HEK293T (cell line): Measurements from ENCODE around the gene CNTN3.

Experiments
- CTCF ChIA-PET: fragments of 350-600 bp; formaldehyde crosslinking; extraction: SDS; loops from one replicate; lab custom pipeline; 2021; ENCODE audit warnings: antibody characterized with exemption, inconsistent platforms; lab: Yijun Ruan, JAX
- POLR2A ChIA-PET: fragments of 350-600 bp; formaldehyde crosslinking; extraction: SDS; loops from one replicate; lab custom pipeline; 2020; ENCODE audit warnings: antibody characterized with exemption, inconsistent platforms; lab: Yijun Ruan, JAX
- DNase-seq: peaks from one replicate; pipeline ENCODE4 v3.0.0; 2012; ENCODE audit warnings: mixed read lengths; ENCODE audit errors: extremely low spot score
- ARNT ChIP-seq: fragments of 450-650 bp; IDR thresholded peaks from 2 replicates; pipeline ENCODE4 v1.6.1; 2017; ENCODE audit warnings: mild to moderate bottlenecking
- BHLHE40 ChIP-seq: fragments of 450-650 bp; IDR thresholded peaks from 2 replicates; pipeline ENCODE4 v1.6.1; 2016; ENCODE audit warnings: mild to moderate bottlenecking, moderate library complexity, borderline replicate concordance
- CTBP1 ChIP-seq: fragments of 450-650 bp; IDR thresholded peaks from 2 replicates; pipeline ENCODE4 v1.6.1; 2016; ENCODE audit warnings: borderline replicate concordance
- ELF4 ChIP-seq: fragments of 450-650 bp; IDR thresholded peaks from 2 replicates; pipeline ENCODE4 v1.6.1; 2017; ENCODE audit warnings: antibody characterized with exemption
- FOXA1 ChIP-seq: fragments of 450-650 bp; IDR thresholded peaks from 2 replicates; pipeline ENCODE4 v1.6.1; 2016; ENCODE audit warnings: mild to moderate bottlenecking
- FOXK2 ChIP-seq: fragments of 450-650 bp; IDR thresholded peaks from 2 replicates; pipeline ENCODE4 v1.6.1; 2016; ENCODE audit warnings: mild to moderate bottlenecking
- FOXM1 ChIP-seq: fragments of 450-650 bp; IDR thresholded peaks from 2 replicates; pipeline ENCODE4 v1.6.1; 2017; ENCODE audit warnings: mild to moderate bottlenecking, borderline replicate concordance
- HDGF ChIP-seq: fragments of 450-650 bp; IDR thresholded peaks from 2 replicates; pipeline ENCODE4 v1.6.1; 2017; ENCODE audit warnings: antibody characterized with exemption, borderline replicate concordance
- L3MBTL2 ChIP-seq: fragments of 450-650 bp; conservative IDR thresholded peaks from 2 replicates; pipeline ENCODE4 v1.6.1; 2016; ENCODE audit warnings: mild to moderate bottlenecking
- LEF1 ChIP-seq: fragments of 450-650 bp; IDR thresholded peaks from 2 replicates; pipeline ENCODE4 v1.6.1; 2017; ENCODE audit warnings: mild to moderate bottlenecking, borderline replicate concordance
- NFRKB ChIP-seq: fragments of 450-650 bp; IDR thresholded peaks from 2 replicates; pipeline ENCODE4 v1.6.1; 2016; ENCODE audit warnings: mild to moderate bottlenecking, moderate library complexity
- SP1 ChIP-seq: fragments of 450-650 bp; IDR thresholded peaks from 2 replicates; pipeline ENCODE4 v1.6.1; 2017
- SUZ12 ChIP-seq: fragments of 450-650 bp; IDR thresholded peaks from 2 replicates; pipeline ENCODE4 v1.6.1; 2016; ENCODE audit warnings: mild to moderate bottlenecking
- TARDBP ChIP-seq: fragments of 450-650 bp; IDR thresholded peaks from 2 replicates; pipeline ENCODE4 v1.6.1; 2016
- ZNF384 ChIP-seq: fragments of 450-650 bp; IDR thresholded peaks from 2 replicates; pipeline ENCODE4 v1.6.1; 2016
- TF ChIP-seq, protein P1 (sequence below): fragments of 450-650 bp; IDR thresholded peaks from 2 replicates; pipeline ENCODE4 v1.6.1; 2016

The CNTN3 gene

DNA sequence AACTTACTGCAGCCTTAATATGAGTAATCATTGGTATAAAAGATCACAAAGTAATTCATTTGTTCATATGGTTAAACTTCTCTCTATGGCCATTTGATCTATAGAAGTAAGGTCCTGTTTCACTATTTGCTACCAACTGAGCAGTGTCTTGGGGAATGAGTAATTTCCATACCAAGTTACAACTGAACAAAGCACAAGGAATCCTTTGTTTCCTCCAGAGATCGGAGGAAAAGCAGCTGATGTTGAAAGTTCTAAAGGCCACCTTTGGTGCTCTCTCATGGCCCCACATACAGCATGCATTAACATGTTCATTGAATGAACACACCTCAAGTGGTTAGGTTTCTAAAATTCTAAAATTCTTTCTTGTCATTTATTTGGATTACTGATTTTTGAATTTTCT lies 7.1 kb upstream of the CNTN3 start:
- no peak for DNase-seq
- no peak for TF ChIP-seq ZNF384
- no peak for TF ChIP-seq FOXM1
- TF ChIP-seq SP1, result no peak
- TF ChIP-seq FOXA1, result no peak
- TF ChIP-seq HDGF, result no peak
- TF ChIP-seq BHLHE40, result no peak
- TF ChIP-seq SUZ12, result no peak
- no peak for TF ChIP-seq NFRKB
- TF ChIP-seq CTBP1, result no peak
- TF ChIP-seq FOXK2, result no peak
- ChIA-PET CTCF (no interaction called here), POLR2A (no interaction called here)

DNA sequence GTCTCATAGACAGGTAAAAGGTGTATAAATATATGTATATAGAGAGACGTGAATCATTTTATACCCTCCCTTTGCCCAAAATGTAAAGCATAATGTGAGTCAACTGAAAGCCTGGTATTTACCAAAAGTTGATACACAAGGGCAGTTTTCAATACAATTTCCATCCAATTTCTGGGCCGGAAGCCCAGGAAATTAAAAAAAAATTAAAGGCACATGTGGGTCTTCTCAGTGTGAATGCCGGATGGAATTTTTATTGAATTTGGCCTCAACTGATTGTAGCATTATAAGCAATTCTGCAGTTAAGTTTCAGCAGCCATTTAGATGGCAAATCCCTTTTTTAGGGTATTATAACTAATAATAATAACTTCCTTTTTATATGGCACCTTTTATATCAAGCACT lies 3.3 kb upstream of the CNTN3 start:
- ChIA-PET POLR2A (no interaction called here), CTCF (no interaction called here)
- DNase-seq, result no peak
- TF ChIP-seq L3MBTL2, result no peak
- no peak for TF ChIP-seq CTBP1
- no peak for TF ChIP-seq NFRKB
- no peak for TF ChIP-seq ELF4
- no peak for TF ChIP-seq TARDBP
- no peak for TF ChIP-seq SUZ12
- no peak for TF ChIP-seq FOXM1
- no peak for TF ChIP-seq SP1
- no peak for TF ChIP-seq LEF1
- TF ChIP-seq ARNT, result no peak
- no peak for TF ChIP-seq HDGF

DNA sequence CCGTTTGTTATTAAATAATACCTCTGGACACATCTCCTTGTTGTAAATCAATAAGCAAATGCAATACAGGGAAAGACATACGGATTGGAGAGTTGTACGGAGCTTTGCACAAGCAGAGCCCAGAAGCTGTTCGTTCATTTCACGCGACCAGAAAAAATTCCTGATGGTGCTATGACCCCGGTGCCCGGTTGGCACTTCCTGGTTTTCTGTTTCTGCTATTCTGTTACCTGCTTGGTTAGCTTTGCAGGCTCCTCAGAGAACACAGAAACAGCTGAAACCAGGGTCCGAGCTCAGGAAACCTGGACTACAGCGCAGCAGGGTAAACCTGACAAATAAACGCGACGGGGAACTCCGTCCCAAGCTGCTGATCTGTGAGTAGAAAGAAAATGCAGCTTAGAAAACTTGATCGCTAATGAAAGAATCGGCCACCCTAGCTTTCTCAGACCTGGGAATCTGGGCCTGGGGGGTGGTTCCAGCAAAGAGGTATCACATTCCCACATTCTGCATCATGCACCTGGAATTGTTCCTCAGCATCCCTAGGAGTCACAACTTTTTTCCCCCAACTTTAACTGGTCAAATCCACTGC lies 845 bp downstream of the CNTN3 start:
- POLR2A ChIA-PET, result no interaction called here
- TF ChIP-seq ZNF384 (no peak), ARNT (no peak), ELF4 (no peak), FOXM1 (no peak), LEF1 (no peak), HDGF (no peak), L3MBTL2 (no peak), FOXA1 (no peak), FOXK2 (no peak), NFRKB (no peak)
- TF ChIP-seq, protein P1, sequence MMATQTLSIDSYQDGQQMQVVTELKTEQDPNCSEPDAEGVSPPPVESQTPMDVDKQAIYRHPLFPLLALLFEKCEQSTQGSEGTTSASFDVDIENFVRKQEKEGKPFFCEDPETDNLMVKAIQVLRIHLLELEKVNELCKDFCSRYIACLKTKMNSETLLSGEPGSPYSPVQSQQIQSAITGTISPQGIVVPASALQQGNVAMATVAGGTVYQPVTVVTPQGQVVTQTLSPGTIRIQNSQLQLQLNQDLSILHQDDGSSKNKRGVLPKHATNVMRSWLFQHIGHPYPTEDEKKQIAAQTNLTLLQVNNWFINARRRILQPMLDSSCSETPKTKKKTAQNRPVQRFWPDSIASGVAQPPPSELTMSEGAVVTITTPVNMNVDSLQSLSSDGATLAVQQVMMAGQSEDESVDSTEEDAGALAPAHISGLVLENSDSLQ, result no peak
- DNase-seq, result no peak
- CTCF ChIA-PET, result no interaction called here

DNA sequence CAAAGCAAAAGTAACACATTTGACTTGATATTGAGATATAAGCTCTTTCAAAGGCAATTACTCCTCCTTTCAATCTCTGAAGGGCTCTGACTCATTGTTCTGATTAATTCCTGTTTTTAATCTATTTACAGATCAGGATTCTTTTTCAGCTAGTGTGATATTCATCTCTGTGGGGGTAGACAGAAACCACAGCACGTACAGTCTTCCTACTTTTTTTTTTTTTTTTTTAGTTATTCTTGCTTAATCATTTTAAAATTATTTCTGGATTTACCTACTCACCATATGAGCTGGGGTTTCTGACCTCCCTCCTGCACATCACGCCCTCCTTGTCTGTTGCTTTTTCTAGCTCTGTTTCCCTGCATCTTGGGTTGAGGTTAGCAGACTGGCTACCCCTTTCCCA lies 1.4 kb downstream of the CNTN3 start:
- no peak for TF ChIP-seq FOXM1
- no peak for TF ChIP-seq HDGF
- DNase-seq, result no peak
- ChIA-PET CTCF (no interaction called here), POLR2A (no interaction called here)

DNA sequence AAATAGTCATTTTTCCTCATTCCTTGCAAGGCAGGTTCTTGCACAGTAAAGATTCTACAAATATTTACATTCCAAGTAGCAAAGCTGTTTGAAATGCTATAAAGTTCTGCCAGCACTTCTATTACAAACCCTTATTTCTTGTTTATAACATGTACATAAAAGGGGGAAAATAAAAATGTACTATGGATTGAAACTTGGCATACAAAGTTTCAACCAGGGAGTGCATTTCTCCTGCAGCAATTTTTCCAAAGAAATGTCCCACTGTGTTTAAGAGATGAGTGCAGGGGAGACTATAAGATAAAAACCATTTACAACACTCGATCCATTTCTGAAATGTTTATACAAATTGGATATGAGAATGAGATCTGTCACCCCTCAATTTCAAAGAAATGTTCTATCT lies 3.3 kb downstream of the CNTN3 start:
- no peak for DNase-seq
- CTCF ChIA-PET, result no interaction called here
- POLR2A ChIA-PET, result no interaction called here
- TF ChIP-seq TARDBP, result no peak
- no peak for TF ChIP-seq CTBP1
- TF ChIP-seq SUZ12, result no peak
- no peak for TF ChIP-seq HDGF
- TF ChIP-seq FOXA1, result no peak
- TF ChIP-seq, protein P1, result no peak
- TF ChIP-seq ZNF384, result no peak
- TF ChIP-seq BHLHE40, result no peak
- no peak for TF ChIP-seq ARNT
- TF ChIP-seq NFRKB, result no peak
- no peak for TF ChIP-seq LEF1
- TF ChIP-seq FOXM1, result no peak
- TF ChIP-seq SP1, result no peak
- no peak for TF ChIP-seq ELF4
- TF ChIP-seq FOXK2, result no peak
- TF ChIP-seq L3MBTL2, result no peak

DNA sequence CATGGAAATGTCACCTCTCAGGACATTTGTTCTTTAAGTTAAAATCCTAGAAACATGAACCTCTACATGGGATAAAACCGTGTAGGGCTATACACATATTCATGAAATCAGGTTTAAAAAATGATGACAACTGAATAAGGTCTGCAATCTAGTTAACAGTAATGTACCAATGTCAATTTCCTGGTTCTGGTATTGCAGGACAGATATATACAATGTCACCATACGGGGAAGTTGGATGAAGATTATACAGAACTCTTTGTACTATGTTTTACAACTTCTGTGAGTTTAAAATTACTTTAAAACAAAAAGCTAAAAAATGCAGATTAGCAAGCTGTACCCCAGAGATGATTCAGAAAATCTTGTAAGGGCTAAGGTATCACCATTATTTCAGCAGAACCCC lies 6.7 kb downstream of the CNTN3 start:
- ChIA-PET CTCF (no interaction called here), POLR2A (no interaction called here)
- DNase-seq, result no peak
- TF ChIP-seq FOXA1 (no peak), HDGF (no peak), NFRKB (no peak), BHLHE40 (no peak), FOXM1 (no peak), L3MBTL2 (no peak), ARNT (no peak), TARDBP (no peak), ELF4 (no peak), SP1 (no peak), ZNF384 (no peak), FOXK2 (no peak), SUZ12 (no peak), LEF1 (no peak), CTBP1 (no peak)
- TF ChIP-seq, protein P1, result no peak
